ENCODE data around the gene C12orf42. TPM values are rescaled to one million over a fixed set of nuclear protein-coding genes. Genes with fewer than 3 reads are reported as not detected.

C12orf42 gene
- total RNA-seq, 1 donor from 2014 or later: not detected

DNA sequence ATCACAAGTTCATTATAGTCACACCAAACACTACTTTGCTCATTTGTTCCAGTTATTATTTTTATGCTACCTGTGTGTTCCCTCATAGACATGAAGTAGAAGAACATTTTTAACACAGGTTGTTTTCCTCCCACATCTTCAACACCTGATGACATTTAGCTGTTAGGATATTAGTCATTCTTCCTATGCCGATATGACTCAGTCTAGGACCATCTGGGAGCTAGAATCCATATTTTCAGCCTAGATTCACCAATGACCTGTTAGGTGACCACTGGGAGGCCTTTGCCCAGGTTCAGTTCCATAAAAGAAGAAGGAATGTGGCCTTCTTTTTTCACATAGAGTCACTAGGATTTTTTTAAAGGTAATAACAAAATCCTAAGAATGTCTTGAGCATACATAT lies 222.8 kb downstream of the C12orf42 start:
- DNase-seq (ENCODE audit: low read depth in 2 of 2): no peak

- DNase-seq (ENCODE audit: low read depth in 2 of 2): no peak
Observed at GRCh38 chr12:103269946-103270345, 225.8 kb downstream of the C12orf42 start.

- DNase-seq (ENCODE audit: low read depth in 2 of 2): no peak
Observed at GRCh38 chr12:103268831-103269514, 226.8 kb downstream of the C12orf42 start.

DNA sequence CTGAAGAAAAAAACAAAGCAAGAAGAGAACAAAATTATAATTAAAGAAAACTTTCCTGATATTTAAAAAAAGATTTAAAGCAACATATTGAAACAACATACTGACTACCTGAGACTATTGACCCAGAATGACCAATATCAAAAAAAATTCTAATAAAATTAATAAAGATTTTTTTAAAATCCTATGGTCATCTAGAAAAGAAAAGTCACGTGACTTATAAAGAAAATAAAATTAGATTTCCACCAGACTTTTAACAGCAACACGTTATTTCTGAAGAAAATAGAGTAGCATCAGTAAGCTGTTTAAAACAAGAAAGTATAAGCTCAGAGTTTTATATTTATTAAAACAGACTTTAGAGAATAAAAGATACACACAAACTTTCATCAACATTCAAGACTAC lies 238.0 kb downstream of the C12orf42 start:
- no peak for DNase-seq (ENCODE audit: low read depth in 2 of 2)

Other genes starting within 250 kb of the C12orf42 start
- 0.77 and 71.1 TPM in 2 replicates for gene STAB2, start 91.3 kb upstream of the C12orf42 start, total RNA-seq

Measured in dermis microvascular lymphatic vessel endothelial cell (primary cell).